ENCODE data around the gene TRIM2.

DNA sequence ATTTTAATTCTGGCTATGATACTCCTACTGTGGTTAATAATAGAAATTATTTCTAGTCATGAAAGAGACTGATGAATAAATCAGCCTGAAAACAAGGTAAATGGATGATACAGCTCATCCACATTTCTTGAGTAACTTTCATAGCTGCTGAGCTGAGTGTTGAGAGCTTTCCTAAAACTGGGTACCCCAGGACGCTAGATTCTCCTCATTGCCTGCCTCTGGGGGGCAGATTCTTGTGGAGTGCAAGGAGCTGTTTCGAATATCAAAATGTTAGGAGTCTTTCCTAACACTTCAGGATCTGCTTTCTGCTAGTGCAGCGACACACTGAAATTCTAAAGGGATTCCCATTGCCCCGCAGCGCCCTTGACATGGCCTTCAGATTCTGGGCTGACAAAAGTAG is 142.3 kb downstream of the TRIM2 start:
- TF ChIP-seq, protein P1, sequence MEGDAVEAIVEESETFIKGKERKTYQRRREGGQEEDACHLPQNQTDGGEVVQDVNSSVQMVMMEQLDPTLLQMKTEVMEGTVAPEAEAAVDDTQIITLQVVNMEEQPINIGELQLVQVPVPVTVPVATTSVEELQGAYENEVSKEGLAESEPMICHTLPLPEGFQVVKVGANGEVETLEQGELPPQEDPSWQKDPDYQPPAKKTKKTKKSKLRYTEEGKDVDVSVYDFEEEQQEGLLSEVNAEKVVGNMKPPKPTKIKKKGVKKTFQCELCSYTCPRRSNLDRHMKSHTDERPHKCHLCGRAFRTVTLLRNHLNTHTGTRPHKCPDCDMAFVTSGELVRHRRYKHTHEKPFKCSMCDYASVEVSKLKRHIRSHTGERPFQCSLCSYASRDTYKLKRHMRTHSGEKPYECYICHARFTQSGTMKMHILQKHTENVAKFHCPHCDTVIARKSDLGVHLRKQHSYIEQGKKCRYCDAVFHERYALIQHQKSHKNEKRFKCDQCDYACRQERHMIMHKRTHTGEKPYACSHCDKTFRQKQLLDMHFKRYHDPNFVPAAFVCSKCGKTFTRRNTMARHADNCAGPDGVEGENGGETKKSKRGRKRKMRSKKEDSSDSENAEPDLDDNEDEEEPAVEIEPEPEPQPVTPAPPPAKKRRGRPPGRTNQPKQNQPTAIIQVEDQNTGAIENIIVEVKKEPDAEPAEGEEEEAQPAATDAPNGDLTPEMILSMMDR (IDR thresholded peaks at IDR 0.05; ENCODE audit: insufficient read depth, low read length), result no peak
- TF ChIP-seq POLR2AphosphoS5 (IDR thresholded peaks at IDR 0.05; ENCODE audit: low read depth) (no peak), GABPA (IDR thresholded peaks at IDR 0.05; ENCODE audit: low read depth) (no peak)

All from HL-60 (cell line).